Fibroblast of villous mesenchyme (primary cell): ENCODE measurements around the gene ROBO4. TPM values are rescaled to one million over a fixed set of nuclear protein-coding genes. Genes with fewer than 3 reads are reported as not detected.

Experiments used
- DNase-seq: peaks from one replicate; pipeline ENCODE4 v3.0.0-alpha.2; 2010; ENCODE audit warnings: low read depth
- H3K4me3 ChIP-seq: 2 replicates; pipeline ENCODE4 v1.5.1; 2011; ENCODE audit warnings: low read depth, mild to moderate bottlenecking, low read length
- CTCF ChIP-seq: IDR thresholded peaks from 2 replicates; pipeline ENCODE4 v1.5.1; 2012; ENCODE audit warnings: low read depth, mild to moderate bottlenecking, low read length; ENCODE audit not compliant: insufficient read depth
- total RNA-seq: library from RNA; depleted of rRNA; stranded (reverse); fragments of >200 nt; gene quantifications from 2 replicates; pipeline ENCODE4 v1.2.3, GENCODE V29; 2012

Gene ROBO4
- total RNA-seq, 1 donor, result 0.86 TPM

- H3K4me3 ChIP-seq, result peak overlapping the region; percentile 51
- no peak for DNase-seq
- no peak for TF ChIP-seq CTCF
Measured at GRCh38 chr11:124920356-124920755, 22.7 kb upstream of the ROBO4 start.

GRCh38 chr11:124919898-124920297 is 22.2 kb upstream of the ROBO4 start:
- H3K4me3 ChIP-seq, result no peak overlapping the region
- TF ChIP-seq CTCF, result no peak
- no peak for DNase-seq

GRCh38 chr11:124918950-124919349 is 21.3 kb upstream of the ROBO4 start, which contains the start of gene HEPN1:
HEPN1 (plus strand) TSS chr11:124919250.
- TF ChIP-seq CTCF, result no peak
- H3K4me3 ChIP-seq, result no peak within 1 kb of the TSS
- no peak for DNase-seq

- TF ChIP-seq CTCF, result no peak
- peak; percentile 77 for DNase-seq
- no peak overlapping the region for H3K4me3 ChIP-seq
Measured at GRCh38 chr11:124917115-124917637, 19.5 kb upstream of the ROBO4 start.

GRCh38 chr11:124916370-124916710 is 18.7 kb upstream of the ROBO4 start:
- no peak overlapping the region for H3K4me3 ChIP-seq
- DNase-seq, result no peak
- no peak for TF ChIP-seq CTCF

GRCh38 chr11:124915541-124916369 is 18.1 kb upstream of the ROBO4 start:
- DNase-seq, result no peak
- no peak for TF ChIP-seq CTCF
- no peak overlapping the region for H3K4me3 ChIP-seq
